SIG-M5 treated with dmso at 0.1 percent for 504 hours (cell line): Measurements from ENCODE around the gene TNFRSF18.

Experiments used
- DNase-seq: peaks from one replicate; lab custom pipeline; 2025; ENCODE audit not compliant: unreplicated experiment; lab: John Stamatoyannopoulos, UW

The TNFRSF18 gene

GRCh38 chr1:1228596-1229321 lies 22.4 kb upstream of the TNFRSF18 start:
- no peak for DNase-seq

DNA sequence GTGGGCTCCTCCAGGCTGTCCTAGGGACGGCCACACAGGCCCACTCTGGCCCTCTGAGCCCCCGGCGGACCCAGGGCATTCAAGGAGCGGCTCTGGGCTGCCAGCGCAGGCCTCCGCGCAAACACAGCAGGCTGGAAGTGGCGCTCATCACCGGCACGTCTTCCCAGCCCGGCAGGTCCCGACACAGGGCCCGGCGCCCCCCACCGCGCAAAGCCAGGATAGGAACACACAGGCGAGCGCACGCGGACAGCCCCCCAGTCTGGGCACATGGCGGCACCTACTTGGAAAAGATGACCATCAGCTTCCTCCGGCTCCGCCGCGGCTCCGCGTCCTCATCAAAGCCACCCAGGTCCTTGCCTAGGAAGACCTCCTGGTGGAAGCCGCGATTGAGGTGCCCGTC lies 21.8 kb upstream of the TNFRSF18 start:
- no peak for DNase-seq

DNA sequence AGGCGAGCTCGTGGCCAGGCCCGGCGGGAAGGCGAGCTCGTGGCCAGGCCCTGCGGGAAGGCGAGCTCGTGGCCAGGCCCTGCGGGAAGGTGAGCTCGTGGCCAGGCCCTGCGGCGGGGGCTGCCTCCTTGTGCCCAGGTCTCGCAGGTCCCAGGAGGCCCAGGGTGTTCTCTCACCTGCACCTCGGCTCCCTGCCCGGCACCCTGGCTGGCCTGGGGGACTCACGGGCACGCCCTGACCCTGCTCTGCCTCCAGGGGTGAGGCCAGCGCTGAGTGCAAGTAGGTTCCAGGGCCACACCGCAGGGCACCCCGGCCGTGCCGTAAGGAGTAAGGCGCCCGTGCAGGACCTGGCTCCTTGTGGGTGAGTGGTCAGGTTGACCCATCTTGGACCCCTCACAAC lies 21.0 kb upstream of the TNFRSF18 start:
- DNase-seq = no peak

- no peak for DNase-seq
These were observed 20.4 kb upstream of the TNFRSF18 start for GRCh38 chr1:1226566-1227362.

DNA sequence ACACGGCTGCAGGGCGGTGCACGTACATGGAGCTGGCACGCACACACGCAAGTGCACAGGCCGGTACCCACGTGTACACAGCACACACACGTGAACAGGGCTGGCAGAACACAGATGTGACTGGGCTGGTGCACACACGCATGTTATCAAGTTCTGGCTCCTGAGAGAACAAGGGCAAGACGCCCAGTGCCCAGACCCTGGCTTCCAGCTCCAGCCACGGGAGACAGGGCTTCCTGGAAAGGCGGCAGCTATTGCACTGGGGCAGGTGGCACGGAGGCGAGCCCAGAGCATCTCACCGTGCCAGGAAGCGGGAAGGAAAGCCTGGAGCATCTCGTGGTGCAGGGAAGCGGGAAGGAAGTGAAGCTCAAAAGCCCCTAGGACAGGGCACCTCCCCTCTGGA lies 19.5 kb upstream of the TNFRSF18 start:
- no peak for DNase-seq

- no peak for DNase-seq
These were observed 18.9 kb upstream of the TNFRSF18 start for GRCh38 chr1:1225238-1225845.

GRCh38 chr1:1223891-1224290 lies 17.5 kb upstream of the TNFRSF18 start:
- DNase-seq = no peak

DNA sequence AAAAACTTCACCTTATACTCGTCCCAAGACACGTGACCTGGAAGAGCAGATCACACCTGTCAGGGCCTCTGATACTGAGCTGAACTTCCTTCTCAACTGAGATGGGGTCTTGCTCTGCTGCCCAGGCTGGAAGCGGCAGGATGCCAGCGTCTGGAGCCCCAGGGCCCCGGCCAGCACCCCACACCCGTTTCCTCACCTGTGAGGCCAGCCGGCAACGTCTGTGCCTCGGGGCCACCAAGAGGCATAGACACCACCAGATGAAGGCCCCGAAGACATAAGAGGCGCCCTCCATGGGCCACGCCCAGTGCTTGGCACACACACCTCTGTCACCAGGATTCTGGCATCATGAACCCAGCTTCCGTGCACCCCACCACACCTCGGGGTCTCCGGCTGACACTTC lies 16.9 kb upstream of the TNFRSF18 start:
- DNase-seq = no peak

DNA sequence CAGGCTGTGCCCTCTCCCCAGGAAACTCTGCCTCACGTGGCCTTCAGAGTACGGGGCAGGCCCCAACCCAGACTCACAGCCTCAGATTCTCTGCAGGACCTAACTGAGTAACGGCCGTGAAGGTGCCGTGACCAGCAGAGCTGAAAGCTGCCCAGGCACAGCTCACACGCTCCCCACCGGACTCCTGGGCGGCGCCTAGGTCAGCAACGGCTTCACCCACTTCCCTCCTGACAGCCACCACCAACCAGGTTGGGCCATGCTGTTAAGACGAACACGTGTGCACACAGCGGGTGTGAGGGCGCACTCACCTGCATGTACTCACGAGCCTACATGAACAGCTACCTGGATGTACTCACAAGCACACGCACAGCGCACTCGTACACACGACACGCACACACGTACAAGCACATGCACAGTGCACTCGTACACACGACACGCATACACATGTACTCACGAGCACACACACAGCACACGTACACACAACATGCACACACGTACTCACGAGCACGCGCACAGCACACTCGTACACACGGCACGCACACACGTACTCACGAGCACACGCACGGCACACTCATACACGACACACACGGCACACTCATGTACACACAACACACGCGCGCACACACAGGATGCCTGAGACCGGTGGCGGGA lies 16.3 kb upstream of the TNFRSF18 start:
- DNase-seq = no peak

- DNase-seq = no peak
These were observed 15.6 kb upstream of the TNFRSF18 start for GRCh38 chr1:1221887-1222574.

DNA sequence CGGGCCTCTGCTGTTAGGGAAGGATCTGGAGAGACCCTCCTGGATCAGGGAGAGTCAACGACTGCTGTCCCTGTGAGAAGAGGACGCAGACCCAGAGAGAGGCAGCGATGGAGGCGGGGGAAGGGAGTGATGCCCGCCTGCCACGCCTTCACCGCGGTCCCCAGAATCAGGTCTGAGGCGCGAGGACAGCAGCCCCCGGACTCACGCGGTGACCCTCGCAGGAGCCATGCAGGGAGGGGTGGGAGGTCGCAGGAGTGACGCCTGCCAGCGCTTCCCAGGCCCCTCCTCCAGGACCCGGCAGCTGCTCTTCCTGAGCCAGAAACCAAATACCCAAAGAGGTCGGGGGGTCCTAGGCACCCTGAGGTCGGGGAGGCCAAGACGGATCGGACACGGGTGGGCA lies 13.8 kb upstream of the TNFRSF18 start:
- DNase-seq = no peak

- no peak for DNase-seq
These were observed 12.9 kb upstream of the TNFRSF18 start for GRCh38 chr1:1219341-1219740.

DNA sequence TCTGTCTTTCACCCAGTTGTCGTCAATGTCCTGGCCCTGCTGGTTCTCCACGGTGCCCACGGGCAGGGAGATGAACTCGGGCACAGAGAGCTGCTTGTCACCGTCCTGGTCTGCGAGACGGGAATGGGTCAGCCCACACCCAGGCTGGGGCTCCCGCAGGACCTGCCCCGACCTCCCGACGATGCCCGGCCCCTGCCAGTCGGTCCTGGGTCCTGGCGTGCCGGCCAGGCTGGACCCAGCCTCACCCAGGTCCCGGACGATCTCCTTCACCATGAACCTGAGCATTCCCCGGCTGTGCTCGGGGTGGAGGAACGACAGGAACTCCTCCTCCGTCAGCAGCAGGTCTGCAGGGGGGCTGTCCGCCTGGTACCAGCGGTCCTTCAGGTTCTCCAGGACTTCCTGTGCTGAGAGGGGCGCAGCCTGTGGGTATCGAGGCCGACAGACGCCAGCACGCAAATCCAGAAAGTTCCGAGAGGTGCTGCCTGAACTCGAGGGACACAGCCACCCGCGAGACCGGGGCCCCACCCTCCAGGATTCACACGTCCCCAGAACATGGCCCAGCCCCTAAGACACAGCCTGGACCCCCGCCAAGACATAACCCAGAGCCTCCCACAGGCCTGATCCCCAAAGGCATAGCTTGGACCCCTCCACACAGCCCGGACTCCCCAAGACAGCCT lies 12.3 kb upstream of the TNFRSF18 start:
- no peak for DNase-seq

DNA sequence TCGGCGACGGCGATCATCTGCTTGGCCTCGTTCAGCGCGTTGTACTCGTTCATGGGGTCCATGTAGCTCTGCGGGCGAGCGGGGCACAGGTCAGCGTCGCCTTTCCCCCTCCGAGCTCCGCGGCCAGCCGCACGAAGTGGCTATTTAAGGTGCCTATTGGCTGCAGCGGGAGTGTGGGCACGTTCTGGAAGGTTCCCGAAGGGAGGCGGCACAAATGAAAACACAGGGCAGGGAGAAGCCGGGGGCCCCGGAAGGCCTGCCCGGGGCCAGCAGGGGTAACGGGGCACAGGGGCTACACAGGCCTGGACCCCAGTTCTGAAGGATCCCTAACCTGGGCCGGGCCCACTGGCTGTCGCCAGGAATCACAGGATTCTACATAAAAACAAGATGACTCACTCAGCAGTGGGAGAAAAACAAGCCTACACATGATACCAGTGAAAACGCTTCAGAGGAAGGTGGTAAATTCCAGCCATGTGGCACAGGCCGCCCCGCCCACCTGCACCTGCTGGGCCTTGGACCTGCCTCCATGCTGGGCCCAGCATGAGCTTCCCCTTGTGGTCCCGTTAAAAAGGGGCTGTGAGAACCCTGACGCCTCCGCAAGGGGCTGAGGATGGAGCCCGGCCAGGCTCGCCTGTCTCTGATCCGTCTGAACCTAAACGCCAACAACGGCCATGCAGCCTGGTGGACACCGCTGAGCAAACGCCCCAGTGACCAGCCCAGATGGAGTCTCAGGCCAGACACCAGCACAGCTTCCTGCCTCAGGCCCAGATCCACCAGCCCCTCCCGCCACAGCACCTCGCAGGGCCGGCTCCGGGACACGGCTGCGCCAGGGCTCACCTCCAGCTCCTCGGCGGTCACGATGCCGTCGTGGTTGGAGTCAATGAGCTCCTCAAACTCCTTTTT lies 11.5 kb upstream of the TNFRSF18 start:
- DNase-seq = no peak

DNA sequence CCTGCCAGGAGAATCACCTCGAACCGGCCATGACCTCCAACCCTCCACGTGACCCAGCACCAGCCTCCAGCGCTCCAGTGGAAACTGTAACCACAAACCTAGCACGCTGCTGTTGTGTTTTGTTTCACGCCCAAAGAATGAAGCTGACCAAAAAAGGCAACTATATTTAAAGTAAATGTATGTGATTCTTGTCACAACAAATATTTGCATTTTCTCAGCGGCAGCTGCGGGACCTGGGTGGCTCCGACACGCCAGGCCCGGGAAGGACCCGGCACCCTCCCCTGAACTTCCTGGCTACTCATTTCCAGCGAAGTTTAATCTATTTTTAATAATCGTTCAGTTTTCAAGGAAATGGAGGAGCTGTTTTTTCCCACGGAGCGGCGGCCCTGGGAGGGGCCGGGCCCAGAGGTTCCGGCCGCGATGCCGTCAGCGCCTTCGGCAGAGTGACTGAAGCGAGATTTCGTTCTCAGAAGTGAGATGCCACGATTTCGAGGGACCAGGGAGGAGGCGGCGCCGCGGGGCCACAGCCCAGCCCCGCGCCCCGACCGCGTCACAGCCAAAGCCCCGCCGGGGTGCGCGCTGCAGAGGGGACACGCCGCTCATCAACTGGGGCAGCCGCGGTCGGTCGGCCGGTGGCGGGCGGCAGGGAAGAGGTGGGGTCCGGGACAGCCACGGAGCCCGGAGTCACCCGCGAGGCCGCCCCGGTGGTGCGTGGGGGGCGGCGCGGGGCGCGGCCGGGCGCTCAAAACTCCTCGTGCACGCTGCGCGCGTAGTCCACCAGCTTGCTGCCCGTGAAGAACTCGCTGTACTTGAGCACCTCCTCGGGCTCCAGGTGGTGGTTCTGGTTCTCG lies 10.6 kb upstream of the TNFRSF18 start:
- no peak for DNase-seq

DNA sequence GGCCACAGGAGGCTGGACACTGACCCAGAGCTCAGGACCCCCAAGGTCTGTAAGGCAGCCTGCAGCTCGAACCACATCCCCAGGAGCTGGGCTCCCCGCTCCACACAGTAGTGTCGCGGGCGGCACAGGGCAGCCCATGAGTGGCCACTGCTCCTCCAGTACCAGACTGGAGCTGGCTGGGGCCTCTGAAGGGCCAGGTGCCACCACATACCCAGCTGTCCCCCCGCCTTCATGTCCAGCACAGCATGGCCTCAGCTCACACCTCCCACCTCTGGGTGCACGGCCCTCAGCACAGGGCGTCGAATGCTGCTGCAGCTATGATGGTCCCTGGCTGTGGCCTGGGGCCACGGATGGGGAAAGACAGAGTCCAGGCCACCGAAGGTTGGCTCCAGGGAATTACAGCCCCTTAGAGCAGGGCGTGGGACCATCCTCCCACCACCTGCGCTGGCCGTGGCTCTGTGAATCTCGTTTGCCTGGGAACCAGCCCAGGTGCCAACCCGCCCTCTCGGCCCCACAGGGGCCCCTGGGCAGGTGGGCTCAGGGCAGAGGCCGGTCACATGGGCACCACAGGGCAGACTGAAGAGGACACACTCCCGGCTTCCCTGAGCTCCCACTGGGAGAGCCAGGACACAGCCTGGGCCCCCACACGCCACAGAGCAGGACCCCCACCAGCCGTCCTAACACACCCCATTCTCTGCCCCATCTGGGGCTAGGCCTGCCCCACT lies 9.7 kb upstream of the TNFRSF18 start:
- no peak for DNase-seq

GRCh38 chr1:1215080-1215676 lies 8.8 kb upstream of the TNFRSF18 start:
- DNase-seq = no peak
